Measurements from ENCODE around the gene CYTIP.
"Not testable (repeated sequence)": the region's sequence is repeated elsewhere in the genome, so short reads cannot be mapped to it uniquely, and the experiment has no call there.

Gene CYTIP

DNA sequence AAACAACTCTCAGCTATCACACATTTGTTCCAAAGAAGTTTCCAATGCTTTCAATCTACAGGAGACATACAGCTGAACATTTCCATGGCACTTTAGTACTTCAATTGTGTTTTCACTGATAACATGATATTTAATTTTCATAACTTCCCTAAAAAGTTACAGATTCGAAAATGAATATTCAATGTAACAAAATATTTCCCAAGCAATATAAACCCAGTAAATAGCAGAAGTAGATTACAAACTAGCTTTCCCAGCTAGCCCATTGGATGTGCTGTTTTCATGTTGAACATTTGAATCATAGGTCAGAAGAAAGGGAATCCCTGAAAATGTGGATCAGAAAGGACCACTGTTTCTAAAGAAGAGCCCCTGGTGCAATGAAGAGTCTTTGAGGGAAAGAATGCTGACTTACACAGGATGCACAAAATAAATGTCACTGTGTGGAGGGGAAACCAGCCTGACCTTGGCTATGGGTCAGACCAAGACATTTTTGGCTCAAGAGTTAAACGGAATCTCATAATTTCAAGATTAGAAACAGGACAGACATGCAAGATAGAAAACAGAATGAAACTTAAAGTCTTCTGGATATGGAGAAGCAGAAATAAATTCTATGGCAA lies 22.5 kb downstream of the CYTIP start:
- no peak for DNase-seq

DNA sequence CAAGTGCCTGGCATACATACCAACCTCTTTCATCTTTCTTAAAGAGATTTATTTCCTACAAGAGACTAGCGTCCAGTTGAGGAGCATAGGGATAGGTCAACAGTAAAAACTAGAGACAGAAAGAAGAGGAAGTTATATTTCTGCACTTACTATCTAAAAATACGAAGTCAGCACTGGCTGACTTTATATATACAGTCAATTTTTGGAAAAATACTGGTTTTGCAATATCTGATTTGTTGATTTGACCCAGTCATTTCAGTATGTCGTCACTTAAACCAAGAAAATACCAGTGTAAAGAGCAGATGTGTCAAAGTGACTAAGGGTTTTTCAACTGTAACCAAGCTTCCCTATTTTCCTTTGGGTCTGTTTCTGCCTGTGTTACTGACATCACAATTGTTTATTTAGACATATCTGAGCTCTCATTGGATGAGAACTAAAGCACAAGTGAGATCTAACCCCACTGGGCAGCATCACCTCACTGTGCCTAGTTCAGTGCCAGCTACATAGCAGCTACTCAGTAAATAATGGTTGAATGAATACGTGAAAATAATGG lies 23.0 kb downstream of the CYTIP start:
- DNase-seq, result peak; percentile 44

GRCh38 chr2:157419031-157419575 lies 24.8 kb downstream of the CYTIP start:
- DNase-seq, result no peak

- DNase-seq, result no peak
These were observed 25.6 kb downstream of the CYTIP start for GRCh38 chr2:157418239-157418641.

DNA sequence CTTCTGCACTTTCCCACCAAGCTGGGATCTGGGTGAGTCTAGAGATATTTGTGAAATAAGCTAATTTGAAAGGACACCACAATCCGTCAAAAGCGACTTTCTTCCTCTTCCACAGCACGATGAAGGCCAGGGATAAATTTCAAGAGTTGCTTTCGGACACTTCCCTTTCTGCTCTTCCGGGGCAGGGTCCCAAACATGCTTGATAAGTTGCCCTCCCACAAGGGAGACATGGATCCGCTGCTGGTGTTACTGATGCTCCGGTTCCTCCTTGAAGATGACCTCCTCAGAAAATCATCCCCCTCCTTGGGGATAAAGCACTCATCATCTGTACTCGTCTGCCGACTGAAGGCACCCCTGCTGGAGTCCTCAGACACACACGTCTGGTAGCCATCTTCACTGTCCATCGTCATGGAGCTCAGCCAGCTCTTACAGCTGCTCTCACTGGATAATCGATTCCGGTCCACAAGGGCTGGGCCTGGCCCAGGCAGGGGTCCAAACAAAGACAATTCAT lies 28.2 kb downstream of the CYTIP start:
- no peak for DNase-seq

GRCh38 chr2:157414050-157414449 lies 29.8 kb downstream of the CYTIP start:
- no peak for DNase-seq

DNA sequence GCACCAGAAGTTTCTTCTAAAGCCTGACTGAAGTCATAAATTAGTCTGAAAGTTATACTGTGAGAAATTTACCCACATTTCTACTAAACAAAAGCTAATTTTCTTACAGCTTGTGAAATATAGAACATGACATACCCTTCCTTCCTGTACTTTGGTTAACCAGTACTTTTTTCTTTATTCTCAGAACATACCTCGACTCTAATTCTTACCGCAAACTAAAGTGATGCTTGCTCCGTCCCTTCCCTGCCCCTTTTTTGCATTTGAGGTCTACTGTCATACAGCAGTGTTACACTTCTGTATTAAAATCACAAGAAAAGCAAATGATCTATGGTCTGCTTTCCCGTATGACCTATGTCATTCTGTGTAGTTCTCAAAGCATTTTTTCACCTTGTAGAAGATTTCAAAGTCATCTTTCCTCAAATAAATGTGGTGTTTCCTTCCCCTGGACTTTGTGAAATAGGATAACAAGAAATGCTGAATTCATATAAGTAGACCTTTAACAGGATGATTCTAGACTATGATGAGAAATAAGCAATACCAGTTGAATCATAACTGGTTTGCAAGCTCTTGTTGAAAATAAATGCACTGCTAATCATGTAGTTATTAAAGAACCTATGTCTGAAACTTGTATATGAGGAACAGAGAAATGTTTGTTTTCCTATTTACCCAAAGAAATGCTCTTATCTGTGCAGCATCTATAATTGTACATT lies 30.4 kb downstream of the CYTIP start:
- DNase-seq, result peak; percentile 64

GRCh38 chr2:157411624-157412336 lies 32.1 kb downstream of the CYTIP start:
- DNase-seq, result no peak

GRCh38 chr2:157405398-157405797 lies 38.5 kb downstream of the CYTIP start:
- DNase-seq, result not testable (repeated sequence)

DNA sequence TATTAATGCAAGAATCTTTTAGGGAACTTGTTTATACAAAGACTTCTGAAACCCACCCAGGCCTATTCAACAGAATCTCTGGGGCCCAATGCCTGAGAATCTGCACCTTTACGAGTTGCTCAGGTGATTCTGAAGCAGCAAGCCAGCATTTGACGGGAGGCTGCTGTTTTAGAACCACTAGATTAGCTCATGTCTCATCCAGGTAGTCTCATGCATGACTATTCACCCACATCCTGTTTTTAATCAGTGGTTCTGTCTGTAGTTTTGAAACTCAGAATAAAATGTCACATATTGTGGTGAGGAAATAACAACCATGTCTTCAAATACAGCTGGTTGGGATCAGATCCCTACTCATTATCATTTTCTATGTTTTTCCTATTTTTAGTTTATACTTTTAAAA lies 39.5 kb downstream of the CYTIP start:
- peak; percentile 64 for DNase-seq

DNA sequence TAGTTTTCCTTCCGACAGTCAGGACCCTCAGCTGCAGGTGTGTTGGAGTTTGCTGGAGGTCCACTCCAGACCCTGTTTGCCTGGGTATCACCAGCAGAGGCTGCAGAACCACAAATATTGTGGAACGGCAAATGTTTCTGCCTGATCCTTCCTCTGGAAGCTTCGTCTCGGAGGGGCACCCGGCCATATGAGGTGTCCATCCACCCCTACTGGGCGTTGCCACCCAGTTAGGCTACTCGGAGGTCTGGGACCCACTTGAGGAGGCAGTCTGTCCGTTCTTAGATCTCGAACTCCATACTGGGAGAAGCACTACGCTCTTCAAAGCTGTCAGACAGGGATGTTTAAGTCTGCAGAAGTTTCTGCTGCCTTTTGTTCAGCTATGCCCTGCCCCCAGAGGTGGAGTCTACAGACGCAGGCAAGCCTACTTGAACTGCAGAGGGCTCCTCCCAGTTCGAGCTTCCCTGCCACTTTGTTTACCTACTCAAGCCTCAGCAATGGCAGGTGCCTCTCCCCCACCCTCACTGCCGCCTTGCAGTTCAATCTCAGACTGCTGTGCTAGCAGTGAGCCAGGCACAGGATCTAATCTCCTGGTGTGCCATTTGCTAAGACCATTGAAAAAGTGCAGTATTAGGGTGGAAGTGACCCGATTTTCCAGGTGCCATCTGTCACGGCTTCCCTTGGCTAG lies 40.9 kb downstream of the CYTIP start:
- DNase-seq, result not testable (repeated sequence)

GRCh38 chr2:157395811-157396210 lies 48.1 kb downstream of the CYTIP start:
- no peak for DNase-seq

DNA sequence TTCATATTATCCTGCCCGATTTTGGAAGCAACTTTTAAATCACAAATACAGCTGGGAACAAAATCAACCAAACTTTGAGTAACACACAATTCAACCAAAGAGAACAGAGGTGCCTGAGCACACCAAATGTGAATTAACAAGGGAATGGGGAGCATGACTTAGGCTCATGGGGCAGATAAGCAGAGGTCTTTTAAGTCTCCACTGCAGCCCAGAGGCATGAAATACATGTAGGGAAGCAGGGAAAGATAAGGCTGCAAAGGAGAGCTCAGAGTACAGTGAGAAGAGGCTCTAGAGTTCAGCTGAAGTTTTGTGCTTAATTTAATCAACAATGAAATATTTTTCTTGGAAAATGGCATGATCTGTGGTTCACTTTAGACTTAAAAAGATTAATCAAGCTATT lies 49.0 kb downstream of the CYTIP start:
- no peak for DNase-seq

GRCh38 chr2:157393348-157393747 lies 50.5 kb downstream of the CYTIP start:
- no peak for DNase-seq

- DNase-seq, result no peak
These were observed 55.1 kb downstream of the CYTIP start for GRCh38 chr2:157388827-157389226.

DNA sequence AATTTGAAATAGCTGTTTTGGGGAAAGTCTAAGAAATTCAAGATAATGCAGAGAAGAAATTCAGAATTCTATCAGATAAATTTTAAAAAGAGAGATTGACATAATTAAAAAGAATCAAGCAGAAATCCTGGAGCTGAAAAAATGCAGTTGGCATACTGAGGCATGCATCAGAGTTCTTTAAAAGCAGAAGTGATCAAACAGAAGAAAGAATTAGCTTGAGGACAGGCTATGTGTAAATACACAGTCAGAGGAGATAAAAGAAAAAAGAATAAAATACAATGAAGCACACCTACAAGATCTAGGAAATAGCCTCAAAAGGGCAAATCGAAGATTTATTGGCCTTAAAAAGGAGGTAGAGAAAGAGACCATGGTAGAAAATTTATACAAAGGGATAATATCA lies 57.1 kb downstream of the CYTIP start:
- DNase-seq, result no peak

GRCh38 chr2:157386247-157386646 lies 57.6 kb downstream of the CYTIP start:
- DNase-seq, result no peak

- no peak for DNase-seq
These were observed 66.0 kb downstream of the CYTIP start for GRCh38 chr2:157377861-157378260.

GRCh38 chr2:157376041-157376440 lies 67.8 kb downstream of the CYTIP start:
- no peak for DNase-seq

GRCh38 chr2:157375384-157375783 lies 68.5 kb downstream of the CYTIP start:
- no peak for DNase-seq

- not testable (repeated sequence) for DNase-seq
These were observed 75.4 kb downstream of the CYTIP start for GRCh38 chr2:157368508-157368907.

GRCh38 chr2:157367704-157368103 lies 76.2 kb downstream of the CYTIP start:
- no peak for DNase-seq
